Measurements from ENCODE around the gene UBAP2. TPM values are rescaled to one million over a fixed set of nuclear protein-coding genes. Genes with fewer than 3 reads are reported as not detected.

Gene UBAP2
- total RNA-seq (ENCODE audit: low replicate concordance): 13.5 and 28.0 TPM in 2 replicates

GRCh38 chr9:34048727-34049629, at the start of gene UBAP2:
TSS of gene UBAP2 (minus strand) at chr9:34048887. CDS start at chr9:34017148, 31,739 bp downstream.

Other genes with a start within 250 kb of the UBAP2 start
- gene UBE2R2, start 231.7 kb downstream of the UBAP2 start, total RNA-seq (ENCODE audit: low replicate concordance): 14.2 and 22.9 TPM in 2 replicates
- gene DCAF12, start 77.8 kb upstream of the UBAP2 start, total RNA-seq (ENCODE audit: low replicate concordance): 7.6 and 9.1 TPM in 2 replicates
- gene UBAP1, start 130.2 kb upstream of the UBAP2 start, total RNA-seq (ENCODE audit: low replicate concordance): 13.1 and 23.7 TPM in 2 replicates

Data from smooth muscle cell of the coronary artery (primary cell).